Fibroblast of lung (primary cell): ENCODE data around the gene EPHB1. TPM values are rescaled to one million over a fixed set of nuclear protein-coding genes. Genes with fewer than 3 reads are reported as not detected.

Source experiments
- DNase-seq, 2 donors: peaks; one replicate each; pipeline versions ENCODE4 v3.0.0 to v3.0.0-alpha.2; 2010; ENCODE audit warnings: low read depth in 2 of 2
- H2AFZ ChIP-seq: 2 replicates; pipeline ENCODE4 v1.5.1; 2012; ENCODE audit warnings: low read length, control low read depth, inconsistent platforms
- H3K27ac ChIP-seq: 2 replicates; pipeline ENCODE4 v1.5.1; 2011; ENCODE audit warnings: low read length, control low read depth; ENCODE audit not compliant: insufficient read depth
- H3K27me3 ChIP-seq: 2 replicates; pipeline ENCODE4 v1.5.1; 2011; ENCODE audit warnings: mild to moderate bottlenecking, low read length; ENCODE audit not compliant: control insufficient read depth, insufficient read depth
- H3K36me3 ChIP-seq: 2 replicates; pipeline ENCODE4 v1.5.1; 2011; ENCODE audit warnings: low read length; ENCODE audit not compliant: control insufficient read depth, insufficient read depth
- H3K4me1 ChIP-seq: 2 replicates; pipeline ENCODE4 v1.5.1; 2011; ENCODE audit warnings: low read length; ENCODE audit not compliant: control insufficient read depth, insufficient read depth; ENCODE audit errors: extremely low read depth
- H3K4me2 ChIP-seq: 2 replicates; pipeline ENCODE4 v1.5.1; 2011; ENCODE audit warnings: low read length, control low read depth; ENCODE audit not compliant: insufficient read depth; ENCODE audit errors: extremely low read depth
- H3K4me3 ChIP-seq, 4 experiments: fragments of 200-600 bp in 1 of 4; sonication (generic) in 1 of 4; replicated peaks in 1 of 4; 2 replicates each; pipeline ENCODE4 v1.5.1; 2011 to 2016; ENCODE audit warnings: low read length in 4 of 4, low read depth in 3 of 4, mild to moderate bottlenecking in 3 of 4, control low read depth in 2 of 4, inconsistent platforms in 1 of 4, mixed read lengths in 1 of 4; ENCODE audit not compliant: insufficient read depth in 1 of 4; ENCODE audit errors: control extremely low read depth in 1 of 4
- H3K79me2 ChIP-seq: 2 replicates; pipeline ENCODE4 v1.5.1; 2012; ENCODE audit warnings: mild to moderate bottlenecking, low read length, inconsistent platforms; ENCODE audit not compliant: control insufficient read depth, insufficient read depth
- H3K9ac ChIP-seq: 2 replicates; pipeline ENCODE4 v1.5.1; 2011; ENCODE audit warnings: mild to moderate bottlenecking, low read length, control low read depth; ENCODE audit not compliant: insufficient read depth
- H3K9me3 ChIP-seq: 2 replicates; pipeline ENCODE4 v1.5.1; 2012; ENCODE audit warnings: low read depth, low read length; ENCODE audit not compliant: control insufficient read depth, insufficient read depth
- H4K20me1 ChIP-seq: 2 replicates; pipeline ENCODE4 v1.5.1; 2011; ENCODE audit warnings: low read length; ENCODE audit not compliant: control insufficient read depth, insufficient read depth; ENCODE audit errors: extremely low read depth
- CTCF ChIP-seq, 2 donors: IDR thresholded peaks in 1 of 2; conservative IDR thresholded peaks in 1 of 2; 1 replicate in 1 of 2; 2 replicates in 1 of 2; pipeline ENCODE4 v1.5.1; 2011 to 2012; ENCODE audit warnings: low read length in 2 of 2, control low read depth in 1 of 2, inconsistent platforms in 1 of 2, low read depth in 1 of 2, mild to moderate bottlenecking in 1 of 2
- EZH2 ChIP-seq: IDR thresholded peaks from 2 replicates; pipeline ENCODE4 v1.5.1; 2012; ENCODE audit warnings: low read length, control low read depth, mild to moderate bottlenecking; ENCODE audit errors: missing control alignments
- polyA plus RNA-seq, 2 donors: library from polyadenylated mRNA; depleted of rRNA in 1 of 2; stranded (reverse) in 1 of 2; unstranded in 1 of 2; fragments of >200 nt; gene quantifications; 2 replicates each; pipeline ENCODE4 v1.2.1, GENCODE V29; 2011 to 2012; ENCODE audit warnings: missing spikeins in 1 of 2
- total RNA-seq: library from RNA; depleted of rRNA; stranded (reverse); fragments of >200 nt; gene quantifications from 2 replicates; pipeline ENCODE4 v1.2.1, GENCODE V29; 2014

Gene EPHB1
- total and polyA plus RNA-seq, 2 donors (not counting 1 experiment from before 2014, with no cell fraction given), result 0.14 to 0.50 TPM

GRCh38 chr3:135081451-135081850, 286.4 kb downstream of the EPHB1 start:
- no peak for TF ChIP-seq EZH2
- no peak for TF ChIP-seq CTCF (conservative IDR thresholded peaks at IDR 0.05 in 1 of 2, IDR thresholded peaks at IDR 0.05 in 1 of 2; ENCODE audit: low read depth in 1 of 2, low read length in 2 of 2)
- DNase-seq, result no peak
- Histone ChIP-seq H3K9me3 (no peaks in the 10 kb centered on the region), H3K4me2 (no peak overlapping the region), H2AFZ (no peak overlapping the region), H3K9ac (no peak overlapping the region), H3K27me3 (no peaks in the 10 kb centered on the region), H3K4me1 (no peaks in the 10 kb centered on the region), H3K4me3 (no peak overlapping the region), H3K79me2 (no peaks in the 10 kb centered on the region), H3K36me3 (no peaks in the 10 kb centered on the region), H3K27ac (no peak overlapping the region), H4K20me1 (no peaks in the 10 kb centered on the region)

- no peak overlapping the region for H3K27ac ChIP-seq
- no peak overlapping the region for H3K4me2 ChIP-seq
- DNase-seq, result no peak
These were observed 286.9 kb downstream of the EPHB1 start for GRCh38 chr3:135081856-135082434.

GRCh38 chr3:135082706-135083105, 287.6 kb downstream of the EPHB1 start:
- no peaks in the 10 kb centered on the region for H3K79me2 ChIP-seq
- H4K20me1 ChIP-seq, result no peaks in the 10 kb centered on the region
- H3K4me2 ChIP-seq, result no peak overlapping the region
- no peaks in the 10 kb centered on the region for H3K9me3 ChIP-seq
- H3K4me3 ChIP-seq, result no peak overlapping the region
- no peak overlapping the region for H2AFZ ChIP-seq
- no peak overlapping the region for H3K9ac ChIP-seq
- DNase-seq, result no peak
- H3K27ac ChIP-seq, result no peak overlapping the region
- H3K36me3 ChIP-seq, result no peaks in the 10 kb centered on the region
- no peaks in the 10 kb centered on the region for H3K27me3 ChIP-seq
- no peaks in the 10 kb centered on the region for H3K4me1 ChIP-seq
- no peak for TF ChIP-seq CTCF (conservative IDR thresholded peaks at IDR 0.05 in 1 of 2, IDR thresholded peaks at IDR 0.05 in 1 of 2; ENCODE audit: low read depth in 1 of 2, low read length in 2 of 2)
- TF ChIP-seq EZH2, result no peak

More at GRCh38 chr3:135081856-135082434, 286.9 kb downstream of the EPHB1 start:
- no peaks in the 10 kb centered on the region for H3K4me1 ChIP-seq
- no peaks in the 10 kb centered on the region for H3K9me3 ChIP-seq
- no peak overlapping the region for H3K4me3 ChIP-seq
- H4K20me1 ChIP-seq, result no peaks in the 10 kb centered on the region
- H3K27me3 ChIP-seq, result no peaks in the 10 kb centered on the region
- no peak overlapping the region for H3K9ac ChIP-seq
- no peaks in the 10 kb centered on the region for H3K36me3 ChIP-seq
- no peaks in the 10 kb centered on the region for H3K79me2 ChIP-seq
- H2AFZ ChIP-seq, result no peak overlapping the region
- TF ChIP-seq EZH2 (no peak), CTCF (conservative IDR thresholded peaks at IDR 0.05 in 1 of 2, IDR thresholded peaks at IDR 0.05 in 1 of 2; ENCODE audit: low read depth in 1 of 2, low read length in 2 of 2) (no peak)
